Amniotic epithelial cell (primary cell): ENCODE results near the gene USB1.

ENCODE experiments used
- DNase-seq: peaks from one replicate; pipeline ENCODE4 v3.0.0-alpha.2; 2010; ENCODE audit warnings: low read depth

USB1 gene

DNA sequence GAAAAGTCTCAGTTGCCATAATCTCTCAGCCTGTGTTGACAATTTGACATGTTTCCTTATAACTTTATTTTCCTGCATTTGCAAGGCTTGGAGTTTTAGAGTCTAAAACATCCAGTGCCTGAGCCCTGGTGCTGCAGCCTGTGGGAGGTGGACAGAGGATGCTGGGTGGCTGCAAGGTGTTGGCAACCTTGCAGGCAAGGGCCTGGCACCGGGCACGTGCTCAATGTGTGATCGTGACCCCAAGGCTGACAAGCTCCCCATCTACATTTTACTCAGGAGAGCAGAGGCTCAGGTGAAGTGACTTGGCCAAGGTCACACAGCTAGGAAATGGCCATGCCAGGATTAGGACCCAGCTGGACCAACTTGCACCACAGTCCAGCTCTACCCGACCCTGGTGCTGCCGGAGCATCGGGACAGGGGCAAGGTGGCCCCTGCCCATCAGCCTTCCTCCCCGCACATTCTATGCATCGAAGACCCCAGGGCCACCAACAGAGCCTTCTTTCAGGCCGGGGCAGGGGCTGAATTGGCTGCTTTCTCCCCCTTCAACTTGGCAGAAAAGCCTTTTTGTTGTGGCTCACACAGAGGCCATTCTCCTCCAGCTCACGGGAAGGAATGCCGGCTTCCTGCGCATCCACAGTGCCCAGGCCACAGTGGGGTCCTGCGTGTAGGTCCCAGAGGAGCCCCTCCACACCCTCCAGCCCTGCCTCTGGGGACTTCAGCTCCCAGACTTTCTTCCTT lies 47.5 kb downstream of the USB1 start:
- no peak for DNase-seq

DNA sequence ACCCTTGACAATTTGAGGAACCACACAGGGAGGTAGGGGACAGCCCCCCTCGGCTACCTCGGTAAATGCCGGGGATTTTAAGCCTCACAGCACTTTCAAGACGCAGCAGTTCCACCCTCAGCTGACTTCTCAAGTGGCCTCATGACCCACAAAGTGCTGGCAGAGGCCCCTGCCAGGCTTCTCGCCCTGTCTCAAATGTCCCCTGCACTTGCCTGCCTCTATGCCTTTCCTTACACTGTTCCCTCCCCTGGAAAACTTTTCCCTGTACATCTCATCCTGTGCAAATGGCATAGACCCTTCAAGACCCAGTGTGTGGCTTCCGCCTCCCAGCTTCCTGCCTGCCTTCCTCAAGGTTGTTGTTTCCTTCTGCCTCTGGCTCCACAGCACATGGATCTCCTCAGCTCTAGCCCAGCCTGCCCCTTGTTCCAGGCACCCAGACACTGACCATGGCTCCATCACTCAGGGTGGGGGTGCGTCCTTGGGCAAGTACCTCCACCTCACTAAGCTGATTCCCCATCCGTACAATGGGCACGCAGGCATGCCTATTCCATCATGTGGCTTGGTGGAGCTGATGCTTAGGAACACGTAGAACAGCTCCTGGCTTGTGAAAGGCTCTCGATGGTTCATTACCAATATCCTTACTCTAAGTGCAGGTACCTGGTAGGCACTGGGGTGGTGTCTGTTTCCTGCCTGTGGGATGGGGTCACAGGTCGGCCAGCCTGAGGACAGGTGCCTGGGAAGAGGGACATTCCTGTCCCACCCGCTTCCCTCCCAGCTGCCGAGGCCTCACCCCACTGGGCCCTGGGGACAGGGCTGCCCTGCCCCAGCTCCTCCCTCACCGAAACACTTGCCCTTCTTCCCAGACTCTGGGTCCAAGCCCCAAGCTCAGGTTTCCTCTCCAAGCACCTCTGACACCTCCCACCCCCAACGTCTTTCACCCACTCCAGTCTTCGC lies 48.3 kb downstream of the USB1 start:
- DNase-seq = no peak

DNA sequence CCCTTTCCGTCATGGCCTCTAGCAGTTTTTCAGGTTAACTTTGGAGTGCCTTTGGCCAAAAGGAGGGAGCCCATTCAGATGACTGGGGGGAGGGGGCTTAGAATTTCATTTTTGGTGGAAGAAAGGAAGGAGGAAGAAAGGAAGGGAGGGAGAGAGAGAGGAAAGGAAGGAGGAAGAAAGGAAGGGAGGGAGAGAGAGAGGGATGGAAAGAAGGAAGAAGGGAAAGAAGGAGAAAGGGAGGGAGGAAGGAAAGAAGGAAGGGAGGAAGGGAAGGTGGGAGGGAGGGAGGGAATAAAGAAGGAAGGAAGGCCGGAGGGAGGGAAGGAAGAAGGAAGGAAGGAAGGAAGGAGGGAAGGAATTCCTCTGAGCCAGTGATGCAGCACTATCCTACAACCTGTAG lies 50.1 kb downstream of the USB1 start:
- DNase-seq = no peak

DNA sequence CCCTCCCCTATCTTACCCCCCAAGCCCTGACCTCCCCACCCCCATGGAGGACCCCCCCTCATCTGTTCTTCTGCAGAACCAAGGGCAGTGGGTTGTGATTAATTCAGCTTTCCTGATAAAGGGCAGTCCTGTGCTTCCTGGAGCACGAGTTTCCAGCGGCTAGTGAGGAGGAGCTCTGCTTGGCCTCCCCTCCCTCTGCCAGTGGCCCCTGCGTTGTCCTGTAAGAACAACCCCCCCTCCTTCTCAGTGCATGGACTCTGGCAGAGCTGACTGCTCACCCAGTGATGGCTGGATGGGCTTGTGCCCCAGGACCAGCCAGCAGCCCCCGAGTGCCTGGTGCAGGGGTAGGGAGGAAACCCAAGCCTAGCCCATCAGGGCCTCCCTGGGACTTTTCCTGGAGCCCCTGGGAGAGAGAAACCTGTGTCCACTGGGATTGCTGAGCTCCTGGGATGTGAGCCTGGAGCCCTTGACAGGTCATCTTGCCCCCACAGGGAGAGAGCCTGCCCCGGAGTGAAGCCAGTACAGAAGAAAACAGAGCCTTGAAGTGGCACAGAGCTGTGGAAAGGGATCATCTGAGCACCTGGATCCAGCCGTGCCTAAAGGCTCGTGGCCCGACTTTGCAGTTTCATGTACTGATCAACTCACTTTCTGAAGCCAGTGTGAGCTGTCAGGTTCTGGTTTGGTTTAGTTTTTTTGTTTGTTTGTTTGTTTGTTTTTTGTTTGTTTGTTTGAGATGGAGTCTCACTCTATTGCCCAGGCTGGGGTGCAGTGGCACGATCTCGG lies 50.8 kb downstream of the USB1 start:
- DNase-seq = no peak

DNA sequence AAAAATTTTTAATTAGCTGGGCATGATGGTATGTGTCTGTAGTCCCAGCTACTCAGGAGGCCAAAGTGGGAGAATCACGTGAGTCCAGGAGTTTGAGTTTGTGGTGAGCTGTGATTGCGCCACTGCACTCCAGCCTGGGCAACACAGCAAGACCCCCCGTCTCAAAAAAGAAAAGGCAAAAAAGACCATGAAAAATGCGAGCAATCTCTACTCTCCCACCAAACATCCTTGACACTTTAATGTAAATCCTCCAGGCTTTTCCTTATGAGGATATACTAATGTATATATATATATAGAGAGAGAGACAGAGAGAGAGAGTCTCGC lies 52.4 kb downstream of the USB1 start:
- no peak for DNase-seq

DNA sequence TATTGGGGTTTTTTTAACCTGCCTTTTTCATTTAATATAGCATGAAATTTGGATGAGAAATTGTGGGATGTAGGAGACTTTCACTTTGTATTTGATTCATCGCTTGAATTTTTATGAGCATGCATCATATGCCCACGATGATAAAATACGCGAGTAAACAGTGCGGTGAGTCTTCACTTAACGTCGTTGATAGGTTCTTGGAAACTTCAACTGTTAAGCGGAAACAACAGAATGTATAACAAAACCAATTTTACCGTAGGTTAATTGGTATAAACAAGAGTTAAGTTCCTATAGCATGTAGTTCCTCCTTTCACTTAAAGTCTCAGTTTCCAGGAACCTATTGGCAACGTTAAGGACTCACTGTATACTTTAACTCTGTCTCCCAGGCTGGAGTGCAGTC lies 53.1 kb downstream of the USB1 start:
- no peak for DNase-seq

DNA sequence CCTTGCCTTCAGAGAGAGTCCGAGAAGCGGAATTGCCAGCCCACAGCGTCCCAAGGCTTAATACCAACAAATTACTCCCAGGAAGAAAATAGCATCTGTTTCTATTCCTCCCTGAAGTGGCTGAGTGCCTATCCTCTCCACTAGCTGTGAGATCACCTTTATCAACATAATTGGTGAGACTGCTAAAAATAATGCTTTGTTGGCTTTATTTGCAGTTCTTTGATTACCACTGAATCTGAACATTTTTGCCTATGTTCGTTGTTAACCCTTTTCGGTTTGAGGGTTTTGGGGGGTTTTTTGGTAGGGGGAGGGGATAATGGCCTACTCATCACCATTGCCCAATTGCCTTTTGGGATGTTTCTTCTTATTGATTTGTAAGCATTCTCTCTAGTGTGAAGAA lies 55.4 kb downstream of the USB1 start:
- no peak for DNase-seq

DNA sequence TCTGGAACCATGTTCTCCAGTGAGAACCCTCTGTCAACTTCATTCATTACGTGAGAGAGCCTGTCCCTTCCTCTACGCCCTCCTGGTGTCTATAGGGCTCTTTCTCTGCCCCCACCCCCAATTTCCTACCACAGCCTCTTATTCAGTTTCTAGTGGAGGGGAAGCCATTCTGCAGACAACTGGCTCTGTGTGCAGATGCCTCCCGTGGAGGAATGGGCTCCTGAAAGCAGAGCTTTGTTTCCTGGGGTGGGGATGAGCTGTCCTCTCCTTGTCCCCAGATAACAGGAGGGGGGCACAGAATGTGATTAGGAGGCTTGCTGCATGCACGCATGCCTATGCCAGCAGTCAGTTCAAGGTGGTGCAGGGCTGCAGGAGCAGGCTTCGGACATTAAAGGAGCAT lies 55.9 kb downstream of the USB1 start:
- DNase-seq = no peak

DNA sequence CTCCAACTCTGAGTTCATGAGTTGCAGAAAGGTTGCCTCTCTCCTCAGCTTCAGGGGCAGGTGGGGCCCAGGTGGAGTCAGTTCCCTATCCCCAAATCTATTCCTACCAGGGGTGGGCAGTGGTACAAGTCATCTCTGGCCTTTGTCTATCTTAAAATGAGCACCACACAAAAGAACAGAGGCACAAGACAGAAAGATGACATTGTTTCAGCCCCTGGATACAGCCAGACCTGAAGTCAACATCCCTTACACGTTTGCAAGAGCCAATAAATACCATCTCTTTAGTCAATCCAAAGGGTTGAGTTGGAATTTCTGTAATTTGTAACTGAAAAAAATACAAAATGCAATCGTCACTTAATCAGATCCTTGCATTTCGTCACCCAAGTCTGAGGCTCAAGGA lies 56.6 kb downstream of the USB1 start:
- DNase-seq = no peak

DNA sequence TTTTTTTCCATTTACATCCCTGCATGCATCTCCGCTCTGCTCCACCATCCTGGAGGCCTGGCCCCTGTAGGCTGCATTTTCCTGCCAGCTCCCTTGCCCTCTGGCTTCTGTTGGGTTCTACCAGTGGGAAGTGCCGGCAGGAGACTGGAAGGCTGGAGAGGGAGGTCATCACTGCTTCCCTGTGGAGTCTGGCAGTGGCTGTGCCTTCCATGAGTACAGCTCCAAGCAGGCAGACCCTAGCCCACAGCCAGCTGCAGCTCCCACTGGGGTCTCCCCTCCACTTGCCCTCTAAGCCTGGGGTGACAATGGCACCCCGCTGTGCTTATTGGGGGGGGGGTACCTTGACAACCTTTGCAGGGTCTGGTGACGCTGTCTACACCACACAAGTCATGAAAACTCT lies 61.6 kb downstream of the USB1 start:
- DNase-seq = no peak

DNA sequence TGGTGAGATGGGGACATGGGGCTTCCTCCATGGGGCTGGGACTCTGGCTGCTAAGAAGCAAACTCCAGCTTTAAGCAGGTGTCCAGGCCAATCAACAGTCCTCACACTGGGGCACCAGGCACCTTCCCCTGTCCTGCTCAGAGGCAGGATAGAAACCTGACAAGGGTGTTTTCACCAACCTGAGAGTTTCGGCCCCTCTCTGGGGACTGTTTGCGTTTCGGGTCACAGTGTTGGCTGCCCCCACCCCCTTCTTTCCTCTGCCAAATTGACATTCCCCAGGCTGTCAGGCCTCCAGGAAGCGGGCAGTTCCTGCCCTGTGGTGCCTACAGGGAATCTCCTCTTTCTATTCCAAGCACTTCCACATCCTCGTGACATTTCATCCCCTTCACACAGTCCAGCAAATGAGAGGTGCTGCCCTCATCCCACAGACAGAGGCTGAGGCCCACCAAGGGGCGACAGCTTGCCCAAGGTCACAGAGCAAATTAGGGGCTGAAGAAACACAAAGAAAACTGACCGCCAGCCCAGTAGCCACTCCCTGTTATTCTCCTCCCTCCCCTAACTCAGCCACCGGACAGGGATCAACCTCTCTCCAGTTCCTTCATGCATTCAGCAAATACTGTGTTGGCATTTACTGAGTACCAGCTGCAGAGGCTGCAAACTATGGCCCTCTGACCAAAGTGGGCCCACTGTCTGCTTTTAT lies 62.3 kb downstream of the USB1 start:
- no peak for DNase-seq

DNA sequence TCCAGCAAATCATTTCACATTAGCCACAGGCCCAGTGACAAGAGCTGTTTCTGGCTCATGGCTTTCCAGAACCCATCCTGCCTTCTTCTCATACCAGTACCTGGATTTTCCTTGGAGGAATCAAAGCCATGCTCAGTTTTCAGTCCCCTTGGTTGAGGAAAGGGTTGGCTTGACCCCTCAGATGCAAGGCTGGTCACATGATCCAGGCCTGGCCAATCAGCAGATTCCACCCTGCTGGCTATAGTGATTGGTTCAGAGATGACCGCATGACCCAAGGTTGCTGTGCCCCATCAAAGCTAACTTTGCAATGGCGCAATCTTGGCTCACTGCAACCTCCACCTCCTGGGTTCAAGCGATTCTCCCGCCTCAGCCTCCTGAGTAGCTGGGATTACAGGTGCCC lies 69.4 kb downstream of the USB1 start:
- DNase-seq = no peak
